ENCODE measurements around the gene BOLA1. TPM values are rescaled to one million over a fixed set of nuclear protein-coding genes. Genes with fewer than 3 reads are reported as not detected.
A peak's percentile ranks its signal among the peaks of the same experiment; 100 is the strongest.

BOLA1 gene
- total and polyA plus RNA-seq, 2 experiments from 2014 or later, result 32.5 to 46.0 TPM

GRCh38 chr1:149915429-149916192 lies 16.2 kb downstream of the BOLA1 start:
- Histone ChIP-seq H3K27ac (peak overlapping the region; percentile 89), H3K9me3 (ENCODE audit: low read depth) (no peaks in the 10 kb centered on the region), H3K4me3 (peak overlapping the region; percentile 63), H3K36me3 (no peaks in the 10 kb centered on the region), H3K27me3 (no peaks in the 10 kb centered on the region), H3K4me1 (ENCODE audit: low read depth) (peaks cover 18% of the 10 kb centered on the region)
- no peak for DNase-seq (ENCODE audit: low read depth in 1 of 2, low spot score in 1 of 2)
- TF ChIP-seq CTCF (IDR thresholded peaks at IDR 0.05; ENCODE audit: low read depth, low read length), result no peak

- no peaks in the 10 kb centered on the region for H3K27me3 ChIP-seq
- peaks cover 18% of the 10 kb centered on the region for H3K4me1 ChIP-seq (ENCODE audit: low read depth)
- peak overlapping the region; percentile 89 for H3K27ac ChIP-seq
- H3K36me3 ChIP-seq, result no peaks in the 10 kb centered on the region
- peak in 1 of 2 donors; percentile 28 for DNase-seq (ENCODE audit: low read depth in 1 of 2, low spot score in 1 of 2)
- H3K4me3 ChIP-seq, result peak overlapping the region; percentile 63
- TF ChIP-seq CTCF (IDR thresholded peaks at IDR 0.05; ENCODE audit: low read depth, low read length), result no peak
- H3K9me3 ChIP-seq (ENCODE audit: low read depth), result no peaks in the 10 kb centered on the region
These were observed 17.0 kb downstream of the BOLA1 start for GRCh38 chr1:149916193-149916897.

GRCh38 chr1:149916898-149917252 lies 17.5 kb downstream of the BOLA1 start:
- H3K36me3 ChIP-seq, result no peaks in the 10 kb centered on the region
- H3K27ac ChIP-seq, result no peak overlapping the region
- DNase-seq (ENCODE audit: low read depth in 1 of 2, low spot score in 1 of 2), result no peak

GRCh38 chr1:149917571-149918144 lies 18.3 kb downstream of the BOLA1 start, which contains the start of gene SV2A:
SV2A (minus strand) TSS chr1:149917844; CDS start chr1:149913840, 4,004 bp downstream.
- Histone ChIP-seq H3K4me3 (peak within 1 kb of the TSS; percentile 63), H3K27ac (no peak within 1 kb of the TSS), H3K36me3 (peaks cover 2% of the 10 kb centered on the region), H3K4me1 (ENCODE audit: low read depth) (peaks cover 18% of the 10 kb centered on the region), H3K9me3 (ENCODE audit: low read depth) (no peaks in the 10 kb centered on the region), H3K27me3 (no peaks in the 10 kb centered on the region)
- TF ChIP-seq CTCF (IDR thresholded peaks at IDR 0.05; ENCODE audit: low read depth, low read length), result no peak
- peak; percentile 69 to 71 for DNase-seq (ENCODE audit: low read depth in 1 of 2, low spot score in 1 of 2)

More at GRCh38 chr1:149916898-149917252, 17.5 kb downstream of the BOLA1 start:
- H3K4me1 ChIP-seq (ENCODE audit: low read depth), result peaks cover 18% of the 10 kb centered on the region
- no peaks in the 10 kb centered on the region for H3K9me3 ChIP-seq (ENCODE audit: low read depth)
- H3K27me3 ChIP-seq, result no peaks in the 10 kb centered on the region
- TF ChIP-seq CTCF (IDR thresholded peaks at IDR 0.05; ENCODE audit: low read depth, low read length), result no peak
- peak overlapping the region; percentile 63 for H3K4me3 ChIP-seq

GRCh38 chr1:149923626-149924025 lies 24.3 kb downstream of the BOLA1 start:
- Histone ChIP-seq H3K4me1 (ENCODE audit: low read depth) (peaks cover 8% of the 10 kb centered on the region), H3K4me3 (no peak overlapping the region), H3K36me3 (peaks cover 33% of the 10 kb centered on the region), H3K27me3 (no peaks in the 10 kb centered on the region), H3K27ac (no peak overlapping the region), H3K9me3 (ENCODE audit: low read depth) (no peaks in the 10 kb centered on the region)
- DNase-seq (ENCODE audit: low read depth in 1 of 2, low spot score in 1 of 2), result no peak
- TF ChIP-seq CTCF (IDR thresholded peaks at IDR 0.05; ENCODE audit: low read depth, low read length), result no peak
